Peyer's patch (tissue), 4 donors: ENCODE measurements around the gene LRRC45. TPM values are rescaled to one million over a fixed set of nuclear protein-coding genes. Genes with fewer than 3 reads are reported as not detected.

Experiments
- DNase-seq, 3 donors: peaks; one replicate each; pipeline ENCODE4 v3.0.0-alpha.2; 2017 to 2019
- H3K27ac ChIP-seq, 4 donors: fragments of 200-600 bp; sonication (generic); one replicate each; pipeline ENCODE4 v1.5.1; 2016 to 2019
- H3K27me3 ChIP-seq, 2 donors: fragments of 200-600 bp; sonication (generic); one replicate each; pipeline ENCODE4 v1.5.1; 2019
- H3K36me3 ChIP-seq, 3 donors: fragments of 200-600 bp; sonication (generic); one replicate each; pipeline ENCODE4 v1.5.1; 2016 to 2019
- H3K4me1 ChIP-seq, 4 donors: fragments of 200-600 bp; sonication (generic); one replicate each; pipeline ENCODE4 v1.5.1; 2016 to 2019
- H3K4me3 ChIP-seq, 4 donors: fragments of 200-600 bp; sonication (generic); 1 replicate in 3 of 4; 2 replicates in 1 of 4; pipeline ENCODE4 v1.5.1; 2016 to 2019; ENCODE audit warnings: mild to moderate bottlenecking in 1 of 4
- H3K9me3 ChIP-seq, 4 donors: fragments of 200-600 bp; sonication (generic); one replicate each; pipeline ENCODE4 v1.5.1; 2016 to 2019; ENCODE audit warnings: mild to moderate bottlenecking in 1 of 4
- POLR2A ChIP-seq, 2 donors: fragments of 450-650 bp; IDR thresholded peaks; one replicate each; pipeline ENCODE4 v1.5.1; 2017; ENCODE audit warnings: antibody characterized with exemption in 2 of 2, mild to moderate bottlenecking in 2 of 2, moderate library complexity in 2 of 2
- total RNA-seq, 4 donors: library from RNA; depleted of rRNA; stranded (reverse); fragments of >200 nt; gene quantifications; one replicate each; pipeline ENCODE4 v1.1.0, GENCODE V29; 2016
- TF ChIP-seq, protein P1 (sequence below), 6 experiments: fragments of 450-650 bp in 4 of 6; fragments of 200-600 bp in 2 of 6; sonication (generic) in 1 of 6; IDR thresholded peaks; one replicate each; pipeline ENCODE4 v1.5.1; 2017 to 2019; ENCODE audit warnings: antibody characterized with exemption in 6 of 6, mild to moderate bottlenecking in 3 of 6, moderate library complexity in 1 of 6

Gene LRRC45
- total RNA-seq, 4 donors from 2014 or later = 15.5 to 74.3 (median 23.1) TPM

DNA sequence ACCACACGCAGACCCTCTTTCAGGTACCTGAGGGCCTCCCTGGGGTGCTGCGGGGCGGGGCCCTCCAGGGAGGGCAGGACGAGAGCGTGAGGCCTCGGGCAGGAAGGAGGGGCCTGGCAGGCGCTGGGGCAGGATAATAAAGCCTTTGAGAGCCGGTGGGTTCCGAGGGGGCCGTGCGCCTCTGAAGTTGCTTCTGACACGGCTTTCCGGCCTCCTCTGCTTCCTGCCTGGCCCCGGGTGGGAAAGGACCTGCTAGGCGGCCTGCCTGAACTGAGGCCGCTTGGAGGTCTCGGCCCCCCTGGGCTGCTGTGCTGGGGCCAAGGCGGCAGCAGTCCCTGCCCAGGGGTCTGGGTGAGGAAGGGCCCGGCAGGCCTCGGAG lies 10.9 kb upstream of the LRRC45 start:
- H3K4me1 ChIP-seq = no peaks in the 10 kb centered on the region
- peak overlapping the region in 1 of 4 donors; percentile 54 for H3K27ac ChIP-seq
- DNase-seq = no peak
- no peaks in the 10 kb centered on the region for H3K36me3 ChIP-seq
- no peaks in the 10 kb centered on the region for H3K27me3 ChIP-seq
- H3K4me3 ChIP-seq = no peak overlapping the region
- no peaks in the 10 kb centered on the region for H3K9me3 ChIP-seq
- TF ChIP-seq, protein P1, sequence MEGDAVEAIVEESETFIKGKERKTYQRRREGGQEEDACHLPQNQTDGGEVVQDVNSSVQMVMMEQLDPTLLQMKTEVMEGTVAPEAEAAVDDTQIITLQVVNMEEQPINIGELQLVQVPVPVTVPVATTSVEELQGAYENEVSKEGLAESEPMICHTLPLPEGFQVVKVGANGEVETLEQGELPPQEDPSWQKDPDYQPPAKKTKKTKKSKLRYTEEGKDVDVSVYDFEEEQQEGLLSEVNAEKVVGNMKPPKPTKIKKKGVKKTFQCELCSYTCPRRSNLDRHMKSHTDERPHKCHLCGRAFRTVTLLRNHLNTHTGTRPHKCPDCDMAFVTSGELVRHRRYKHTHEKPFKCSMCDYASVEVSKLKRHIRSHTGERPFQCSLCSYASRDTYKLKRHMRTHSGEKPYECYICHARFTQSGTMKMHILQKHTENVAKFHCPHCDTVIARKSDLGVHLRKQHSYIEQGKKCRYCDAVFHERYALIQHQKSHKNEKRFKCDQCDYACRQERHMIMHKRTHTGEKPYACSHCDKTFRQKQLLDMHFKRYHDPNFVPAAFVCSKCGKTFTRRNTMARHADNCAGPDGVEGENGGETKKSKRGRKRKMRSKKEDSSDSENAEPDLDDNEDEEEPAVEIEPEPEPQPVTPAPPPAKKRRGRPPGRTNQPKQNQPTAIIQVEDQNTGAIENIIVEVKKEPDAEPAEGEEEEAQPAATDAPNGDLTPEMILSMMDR (IDR thresholded peaks at IDR 0.05) = no peak

DNA sequence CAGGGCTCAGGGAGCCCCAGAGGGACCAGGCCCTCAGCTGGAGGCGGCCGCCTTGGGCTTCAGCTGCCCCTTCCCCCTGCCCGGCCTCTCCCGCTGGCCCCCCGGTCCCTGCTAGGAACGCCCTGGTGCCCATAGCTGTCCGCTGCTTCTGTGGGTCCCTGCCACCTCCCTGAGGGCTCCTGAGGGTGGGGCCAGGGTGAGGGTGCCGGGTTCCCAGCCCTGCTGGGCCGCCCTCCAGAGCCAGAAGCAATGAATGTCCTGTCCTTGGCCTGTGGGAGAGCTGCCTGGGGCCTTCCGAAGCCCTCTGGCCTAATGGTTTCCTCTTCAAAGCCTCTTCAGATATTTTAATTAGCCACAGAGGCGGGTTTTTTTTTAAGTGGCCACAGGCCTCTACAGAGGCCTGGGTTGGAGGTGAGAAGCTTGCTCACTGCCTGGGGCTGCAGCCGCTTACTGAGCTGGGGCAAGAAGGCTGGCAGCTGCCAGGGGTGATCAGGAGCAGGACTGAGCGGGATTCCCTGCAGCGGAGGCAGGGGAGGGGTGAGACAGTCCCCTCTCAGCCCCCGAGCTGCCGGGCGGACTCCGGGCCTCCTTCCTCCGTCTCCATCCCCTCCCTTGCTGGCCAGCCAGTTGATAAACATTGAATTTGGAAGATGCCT lies 10.3 kb upstream of the LRRC45 start:
- DNase-seq = no peak
- Histone ChIP-seq H3K27ac (peak overlapping the region in 2 of 4 donors; percentile 43 to 54), H3K9me3 (no peaks in the 10 kb centered on the region), H3K27me3 (no peaks in the 10 kb centered on the region), H3K4me1 (no peaks in the 10 kb centered on the region), H3K36me3 (peaks cover 0 to 3% (median 0%) of the 10 kb centered on the region in 3 donors), H3K4me3 (no peak overlapping the region)
- TF ChIP-seq POLR2A (IDR thresholded peaks at IDR 0.05) = no peak
- TF ChIP-seq, protein P1 (IDR thresholded peaks at IDR 0.05) = no peak

DNA sequence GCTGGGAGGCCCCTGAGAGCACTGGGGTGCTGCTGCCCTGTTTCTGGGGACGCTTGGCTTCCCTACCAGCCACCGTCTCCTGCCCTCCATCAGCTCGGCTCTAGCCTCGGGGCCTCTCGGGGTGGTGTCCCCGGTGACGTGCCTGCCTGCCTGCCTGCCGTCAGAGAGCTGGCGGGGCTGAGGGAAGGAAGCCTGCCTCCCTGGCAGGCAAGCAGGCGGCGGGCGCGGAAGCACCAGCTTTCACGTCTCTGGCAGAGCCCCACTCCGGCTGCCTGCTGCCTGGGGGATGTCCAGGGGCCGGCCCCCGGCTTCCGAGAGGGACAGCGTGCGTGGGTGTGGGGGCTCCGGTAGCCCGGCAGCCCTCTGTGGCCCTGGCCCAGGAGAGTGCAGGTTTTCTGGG lies 9.8 kb upstream of the LRRC45 start:
- Histone ChIP-seq H3K27me3 (no peaks in the 10 kb centered on the region), H3K36me3 (peaks cover 0 to 5% (median 0%) of the 10 kb centered on the region in 3 donors), H3K27ac (peak overlapping the region in 2 of 4 donors; percentile 43 to 54), H3K4me1 (no peaks in the 10 kb centered on the region), H3K9me3 (no peaks in the 10 kb centered on the region), H3K4me3 (no peak overlapping the region)
- no peak for DNase-seq
- TF ChIP-seq, protein P1 (IDR thresholded peaks at IDR 0.05) = no peak
- TF ChIP-seq POLR2A (IDR thresholded peaks at IDR 0.05) = no peak

DNA sequence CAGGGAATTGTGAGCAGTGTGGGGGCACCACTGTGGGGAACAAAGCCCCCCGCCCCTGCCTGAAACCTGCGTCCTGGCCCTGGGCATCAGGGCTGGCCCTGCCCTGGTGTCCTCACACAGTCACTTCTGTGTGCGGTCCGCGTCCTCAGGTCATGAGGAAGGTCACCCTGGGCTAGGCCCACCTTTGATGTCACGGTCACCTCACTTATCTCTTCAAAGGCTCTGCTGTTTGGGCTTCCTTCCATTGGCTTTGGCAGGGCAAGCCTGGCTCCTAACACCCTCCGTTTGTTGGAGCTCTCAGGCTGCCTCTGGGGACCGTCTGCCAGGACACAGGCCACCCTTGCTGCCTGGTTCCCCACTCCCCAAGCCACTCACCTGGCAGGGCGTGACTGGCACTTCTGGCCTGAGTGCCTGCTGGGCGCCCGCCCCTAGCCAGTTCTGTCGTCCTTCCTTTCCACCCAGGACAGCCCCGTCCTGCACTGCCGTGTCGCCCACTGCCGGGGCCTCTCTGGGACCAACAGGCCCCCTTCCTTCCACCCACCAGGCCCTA lies 9.3 kb upstream of the LRRC45 start:
- no peaks in the 10 kb centered on the region for H3K27me3 ChIP-seq
- peak overlapping the region in 1 of 4 donors; percentile 54 for H3K27ac ChIP-seq
- H3K9me3 ChIP-seq = no peaks in the 10 kb centered on the region
- peaks cover 0 to 10% (median 0%) of the 10 kb centered on the region in 3 donors for H3K36me3 ChIP-seq
- DNase-seq = no peak
- H3K4me1 ChIP-seq = no peaks in the 10 kb centered on the region
- no peak for TF ChIP-seq POLR2A (IDR thresholded peaks at IDR 0.05)
- TF ChIP-seq, protein P1 (IDR thresholded peaks at IDR 0.05) = no peak
- H3K4me3 ChIP-seq = no peak overlapping the region

DNA sequence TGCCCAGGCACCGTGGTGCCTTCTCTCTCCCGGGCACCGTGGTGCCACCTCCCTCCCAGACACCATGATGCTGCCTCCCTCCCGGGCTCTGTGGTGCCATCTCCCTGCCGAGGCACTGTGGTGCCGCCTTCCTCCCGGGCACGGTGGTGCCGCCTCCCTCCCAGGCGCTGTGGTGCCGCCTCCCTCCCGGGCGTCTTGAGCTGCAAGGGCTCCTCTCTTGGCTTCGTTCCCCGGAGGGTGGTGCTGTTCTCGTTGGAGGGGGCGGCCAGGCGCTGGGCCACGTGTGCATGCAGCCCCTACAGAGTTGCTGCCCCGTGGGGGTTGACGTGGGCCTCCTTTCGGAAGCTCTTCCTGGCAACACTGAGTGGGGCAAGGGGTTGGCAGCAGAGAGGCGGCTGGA lies 8.7 kb upstream of the LRRC45 start:
- TF ChIP-seq, protein P1 (IDR thresholded peaks at IDR 0.05) = peak in 2 of 6 experiments; percentile 22 to 31
- TF ChIP-seq POLR2A (IDR thresholded peaks at IDR 0.05) = no peak
- Histone ChIP-seq H3K27ac (no peak overlapping the region), H3K9me3 (no peaks in the 10 kb centered on the region), H3K36me3 (peaks cover 0 to 14% (median 0%) of the 10 kb centered on the region in 3 donors), H3K27me3 (no peaks in the 10 kb centered on the region), H3K4me3 (no peak overlapping the region), H3K4me1 (peaks cover 0 to under 1% (median 0%) of the 10 kb centered on the region in 4 donors)
- DNase-seq = no peak
